K562 (cell line): ENCODE data around the gene NCKIPSD.

Experiments
- HCFC1 ChIP-seq: IDR thresholded peaks from 2 replicates; pipeline ENCODE4 v1.6.1; 2012; ENCODE audit warnings: low read depth, low read length, improper control_type of control experiment
- KAT7 ChIP-seq: sonication (generic); formaldehyde crosslinking; IDR thresholded peaks from 2 replicates; pipeline ENCODE4 v1.8.0; 2022; ENCODE audit warnings: missing genetic modification reagents, mild to moderate bottlenecking, borderline replicate concordance
- NFATC3 ChIP-seq: fragments of 450-650 bp; IDR thresholded peaks from 2 replicates; pipeline ENCODE4 v1.6.1; 2017; ENCODE audit warnings: mild to moderate bottlenecking
- POLR2A ChIP-seq: fragments of 450-650 bp; conservative IDR thresholded peaks from 2 replicates; pipeline ENCODE4 v1.6.1; 2016
- RUNX1 ChIP-seq: sonication (generic); IDR thresholded peaks from 2 replicates; pipeline ENCODE4 v1.6.1; 2016; ENCODE audit warnings: antibody characterized with exemption, low read depth
- SIRT6 ChIP-seq: IDR thresholded peaks from one replicate; pipeline ENCODE4 v1.6.1; 2012; ENCODE audit warnings: low read depth, mild to moderate bottlenecking, control low read depth, inconsistent platforms, low read length, moderate library complexity
- STAT5B ChIP-seq: fragments of 250-450 bp; sonication (Bioruptor Pico); IDR thresholded peaks from 2 replicates; pipeline ENCODE4 v1.8.0; 2021; ENCODE audit warnings: mild to moderate bottlenecking, inconsistent platforms
- TF ChIP-seq, protein P1 (sequence below): fragments of 450-650 bp; formaldehyde crosslinking; IDR thresholded peaks from 2 replicates; pipeline ENCODE4 v1.4.0; 2022; ENCODE audit warnings: missing genetic modification characterization
- TF ChIP-seq, protein P2 (sequence below): fragments of 450-650 bp; formaldehyde crosslinking; conservative IDR thresholded peaks from 2 replicates; pipeline ENCODE4 v1.4.0; 2022; ENCODE audit warnings: mild to moderate bottlenecking, missing genetic modification characterization
- TF ChIP-seq, protein P3 (sequence below): sonication (generic); formaldehyde crosslinking; IDR thresholded peaks from 2 replicates; pipeline ENCODE4 v1.8.1; 2022; ENCODE audit warnings: missing genetic modification reagents
- TF ChIP-seq, protein P4 (sequence below), 3 experiments: IDR thresholded peaks in 2 of 3; conservative IDR thresholded peaks in 1 of 3; 2 replicates each; pipeline ENCODE4 v1.5.1; 2011 to 2012; ENCODE audit warnings: low read length in 3 of 3, mild to moderate bottlenecking in 3 of 3, control low read depth in 2 of 3, improper control_type of control experiment in 1 of 3, inconsistent platforms in 1 of 3, low read depth in 1 of 3, mixed read lengths in 1 of 3, moderate library complexity in 1 of 3; ENCODE audit not compliant: insufficient read depth in 2 of 3

DNA sequence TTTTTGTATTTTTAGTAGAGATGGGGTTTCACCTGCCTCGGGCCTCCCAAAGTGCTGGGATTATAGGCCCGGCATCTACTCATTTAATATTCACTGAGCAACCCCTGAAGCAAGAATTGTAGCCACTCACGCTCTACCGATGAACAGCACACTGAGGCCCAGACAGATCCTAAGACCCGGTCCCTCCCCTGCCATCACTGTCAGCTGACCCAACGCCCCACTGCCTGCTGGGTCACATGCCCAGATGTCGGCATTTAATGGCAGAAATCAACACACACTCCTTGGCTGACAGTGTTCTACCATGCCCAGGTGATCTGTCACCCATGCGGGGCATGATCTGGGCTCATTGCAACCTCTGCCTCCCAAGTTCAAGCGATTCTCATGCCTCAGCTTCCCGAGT is 60.9 kb downstream of the NCKIPSD start:
- TF ChIP-seq, protein P1, sequence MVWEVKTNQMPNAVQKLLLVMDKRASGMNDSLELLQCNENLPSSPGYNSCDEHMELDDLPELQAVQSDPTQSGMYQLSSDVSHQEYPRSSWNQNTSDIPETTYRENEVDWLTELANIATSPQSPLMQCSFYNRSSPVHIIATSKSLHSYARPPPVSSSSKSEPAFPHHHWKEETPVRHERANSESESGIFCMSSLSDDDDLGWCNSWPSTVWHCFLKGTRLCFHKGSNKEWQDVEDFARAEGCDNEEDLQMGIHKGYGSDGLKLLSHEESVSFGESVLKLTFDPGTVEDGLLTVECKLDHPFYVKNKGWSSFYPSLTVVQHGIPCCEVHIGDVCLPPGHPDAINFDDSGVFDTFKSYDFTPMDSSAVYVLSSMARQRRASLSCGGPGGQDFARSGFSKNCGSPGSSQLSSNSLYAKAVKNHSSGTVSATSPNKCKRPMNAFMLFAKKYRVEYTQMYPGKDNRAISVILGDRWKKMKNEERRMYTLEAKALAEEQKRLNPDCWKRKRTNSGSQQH (CRISPR knock-in tag): no peak
- TF ChIP-seq, protein P2, sequence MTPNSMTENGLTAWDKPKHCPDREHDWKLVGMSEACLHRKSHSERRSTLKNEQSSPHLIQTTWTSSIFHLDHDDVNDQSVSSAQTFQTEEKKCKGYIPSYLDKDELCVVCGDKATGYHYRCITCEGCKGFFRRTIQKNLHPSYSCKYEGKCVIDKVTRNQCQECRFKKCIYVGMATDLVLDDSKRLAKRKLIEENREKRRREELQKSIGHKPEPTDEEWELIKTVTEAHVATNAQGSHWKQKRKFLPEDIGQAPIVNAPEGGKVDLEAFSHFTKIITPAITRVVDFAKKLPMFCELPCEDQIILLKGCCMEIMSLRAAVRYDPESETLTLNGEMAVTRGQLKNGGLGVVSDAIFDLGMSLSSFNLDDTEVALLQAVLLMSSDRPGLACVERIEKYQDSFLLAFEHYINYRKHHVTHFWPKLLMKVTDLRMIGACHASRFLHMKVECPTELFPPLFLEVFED (CRISPR knock-in tag): no peak
- TF ChIP-seq SIRT6 (no peak), POLR2A (no peak), RUNX1 (no peak), STAT5B (no peak), KAT7 (no peak), NFATC3 (no peak), HCFC1 (no peak)
- TF ChIP-seq, protein P3, sequence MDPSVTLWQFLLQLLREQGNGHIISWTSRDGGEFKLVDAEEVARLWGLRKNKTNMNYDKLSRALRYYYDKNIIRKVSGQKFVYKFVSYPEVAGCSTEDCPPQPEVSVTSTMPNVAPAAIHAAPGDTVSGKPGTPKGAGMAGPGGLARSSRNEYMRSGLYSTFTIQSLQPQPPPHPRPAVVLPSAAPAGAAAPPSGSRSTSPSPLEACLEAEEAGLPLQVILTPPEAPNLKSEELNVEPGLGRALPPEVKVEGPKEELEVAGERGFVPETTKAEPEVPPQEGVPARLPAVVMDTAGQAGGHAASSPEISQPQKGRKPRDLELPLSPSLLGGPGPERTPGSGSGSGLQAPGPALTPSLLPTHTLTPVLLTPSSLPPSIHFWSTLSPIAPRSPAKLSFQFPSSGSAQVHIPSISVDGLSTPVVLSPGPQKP (CRISPR knock-in tag): no peak
- TF ChIP-seq, protein P4, sequence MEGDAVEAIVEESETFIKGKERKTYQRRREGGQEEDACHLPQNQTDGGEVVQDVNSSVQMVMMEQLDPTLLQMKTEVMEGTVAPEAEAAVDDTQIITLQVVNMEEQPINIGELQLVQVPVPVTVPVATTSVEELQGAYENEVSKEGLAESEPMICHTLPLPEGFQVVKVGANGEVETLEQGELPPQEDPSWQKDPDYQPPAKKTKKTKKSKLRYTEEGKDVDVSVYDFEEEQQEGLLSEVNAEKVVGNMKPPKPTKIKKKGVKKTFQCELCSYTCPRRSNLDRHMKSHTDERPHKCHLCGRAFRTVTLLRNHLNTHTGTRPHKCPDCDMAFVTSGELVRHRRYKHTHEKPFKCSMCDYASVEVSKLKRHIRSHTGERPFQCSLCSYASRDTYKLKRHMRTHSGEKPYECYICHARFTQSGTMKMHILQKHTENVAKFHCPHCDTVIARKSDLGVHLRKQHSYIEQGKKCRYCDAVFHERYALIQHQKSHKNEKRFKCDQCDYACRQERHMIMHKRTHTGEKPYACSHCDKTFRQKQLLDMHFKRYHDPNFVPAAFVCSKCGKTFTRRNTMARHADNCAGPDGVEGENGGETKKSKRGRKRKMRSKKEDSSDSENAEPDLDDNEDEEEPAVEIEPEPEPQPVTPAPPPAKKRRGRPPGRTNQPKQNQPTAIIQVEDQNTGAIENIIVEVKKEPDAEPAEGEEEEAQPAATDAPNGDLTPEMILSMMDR (IDR thresholded peaks at IDR 0.05 in 2 of 3, conservative IDR thresholded peaks at IDR 0.05 in 1 of 3; ENCODE audit: insufficient read depth in 2 of 3, low read depth in 1 of 3, low read length in 3 of 3): no peak
